H1 (cell line): ENCODE data around the gene PTPRT.

Experiments used
- CTCF ChIP-seq, 3 experiments: IDR thresholded peaks; 1 replicate in 2 of 3; 2 replicates in 1 of 3; pipeline versions ENCODE4 v1.5.1 to v1.6.1; 2011; ENCODE audit warnings: low read length in 3 of 3, mild to moderate bottlenecking in 3 of 3, inconsistent platforms in 2 of 3, low read depth in 1 of 3, moderate library complexity in 1 of 3; ENCODE audit not compliant: insufficient read depth in 1 of 3; ENCODE audit errors: control extremely low read depth in 1 of 3
- POLR2A ChIP-seq, 2 experiments: IDR thresholded peaks; 1 replicate in 1 of 2; 2 replicates in 1 of 2; pipeline ENCODE4 v1.6.1; 2011; ENCODE audit warnings: low read depth in 2 of 2, low read length in 2 of 2, mild to moderate bottlenecking in 2 of 2; ENCODE audit errors: control extremely low read depth in 1 of 2

- no peak for TF ChIP-seq CTCF (IDR thresholded peaks at IDR 0.05; ENCODE audit: control extremely low read depth in 1 of 3, insufficient read depth in 1 of 3, low read depth in 1 of 3, low read length in 3 of 3)
- TF ChIP-seq POLR2A (IDR thresholded peaks at IDR 0.05; ENCODE audit: control extremely low read depth in 1 of 2, low read depth in 2 of 2, low read length in 2 of 2), result no peak
Observed at GRCh38 chr20:42919316-42919715, 270.4 kb downstream of the PTPRT start.
